ENCODE measurements around the gene SALL3.

DNA sequence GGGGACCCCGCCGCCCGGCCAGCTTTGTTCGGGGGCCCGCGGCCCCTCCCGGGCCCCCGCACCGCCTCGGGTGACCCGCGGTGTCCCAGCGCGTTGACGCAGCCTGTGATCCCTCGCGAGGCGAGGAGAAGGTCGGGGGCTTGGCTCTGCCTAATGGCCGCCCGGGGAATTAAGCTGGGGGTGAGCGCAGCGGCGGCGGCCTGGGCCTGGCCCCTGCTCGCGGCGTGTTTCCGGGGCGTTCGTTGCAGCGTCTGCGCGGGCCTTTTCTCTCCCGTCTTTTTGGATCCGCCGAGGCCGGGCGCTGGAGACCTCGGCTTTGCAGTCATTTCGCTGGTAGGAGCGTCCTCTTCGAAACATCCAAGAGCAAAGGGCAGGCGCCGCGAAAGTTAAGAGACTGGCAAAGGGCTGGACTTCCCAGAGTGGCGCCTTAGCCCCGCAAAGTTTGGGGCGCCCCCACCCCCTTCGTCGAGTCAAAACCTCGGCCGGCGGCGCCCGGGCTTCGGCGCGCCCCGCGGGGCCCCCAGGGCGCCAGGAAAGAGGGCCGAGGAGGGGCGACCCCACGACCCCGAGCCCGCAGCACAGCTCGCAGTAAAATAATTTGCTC is 1.3 kb downstream of the SALL3 start:
- no peak for TF ChIP-seq CTCF (IDR thresholded peaks at IDR 0.05; ENCODE audit: insufficient read depth, low read depth, low read length)
- TF ChIP-seq EZH2 (IDR thresholded peaks at IDR 0.05; ENCODE audit: insufficient read depth, low read length), result peak; percentile 72

All from astrocyte (in vitro differentiated cells and primary cell).